ENCODE results near the gene MYO1G.

- TF ChIP-seq, protein P1, sequence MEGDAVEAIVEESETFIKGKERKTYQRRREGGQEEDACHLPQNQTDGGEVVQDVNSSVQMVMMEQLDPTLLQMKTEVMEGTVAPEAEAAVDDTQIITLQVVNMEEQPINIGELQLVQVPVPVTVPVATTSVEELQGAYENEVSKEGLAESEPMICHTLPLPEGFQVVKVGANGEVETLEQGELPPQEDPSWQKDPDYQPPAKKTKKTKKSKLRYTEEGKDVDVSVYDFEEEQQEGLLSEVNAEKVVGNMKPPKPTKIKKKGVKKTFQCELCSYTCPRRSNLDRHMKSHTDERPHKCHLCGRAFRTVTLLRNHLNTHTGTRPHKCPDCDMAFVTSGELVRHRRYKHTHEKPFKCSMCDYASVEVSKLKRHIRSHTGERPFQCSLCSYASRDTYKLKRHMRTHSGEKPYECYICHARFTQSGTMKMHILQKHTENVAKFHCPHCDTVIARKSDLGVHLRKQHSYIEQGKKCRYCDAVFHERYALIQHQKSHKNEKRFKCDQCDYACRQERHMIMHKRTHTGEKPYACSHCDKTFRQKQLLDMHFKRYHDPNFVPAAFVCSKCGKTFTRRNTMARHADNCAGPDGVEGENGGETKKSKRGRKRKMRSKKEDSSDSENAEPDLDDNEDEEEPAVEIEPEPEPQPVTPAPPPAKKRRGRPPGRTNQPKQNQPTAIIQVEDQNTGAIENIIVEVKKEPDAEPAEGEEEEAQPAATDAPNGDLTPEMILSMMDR (conservative IDR thresholded peaks at IDR 0.05; ENCODE audit: low read length) = peak; percentile 95
- no peak for TF ChIP-seq EZH2phosphoT487 (IDR thresholded peaks at IDR 0.05; ENCODE audit: borderline replicate concordance, low read depth, low read length)
Observed at GRCh38 chr7:44921607-44922350, 57.0 kb downstream of the MYO1G start.

Data from OCI-LY7 (cell line).